HUES48 (cell line): Measurements from ENCODE around the gene ST3GAL6.

ENCODE experiments used
- H3K27ac ChIP-seq: one replicate; pipeline ENCODE4 v1.7.0; 2013; ENCODE audit warnings: low read depth, low read length, inconsistent platforms
- H3K27me3 ChIP-seq: 2 replicates; pipeline ENCODE4 v1.6.1; 2013; ENCODE audit warnings: mild to moderate bottlenecking, low read length; ENCODE audit not compliant: control insufficient read depth, insufficient read depth
- H3K36me3 ChIP-seq: 2 replicates; pipeline ENCODE4 v1.6.1; 2013; ENCODE audit warnings: low read length; ENCODE audit not compliant: control insufficient read depth, insufficient read depth
- H3K4me1 ChIP-seq: 2 replicates; pipeline ENCODE4 v1.6.1; 2013; ENCODE audit warnings: mild to moderate bottlenecking, low read length; ENCODE audit not compliant: control insufficient read depth, insufficient read depth
- H3K4me3 ChIP-seq: 2 replicates; pipeline ENCODE4 v1.5.1; 2013; ENCODE audit warnings: mild to moderate bottlenecking, low read depth, low read length
- H3K9ac ChIP-seq: 2 replicates; pipeline ENCODE4 v1.6.1; 2013; ENCODE audit warnings: mild to moderate bottlenecking, low read depth, low read length, moderate library complexity
- H3K9me3 ChIP-seq: 2 replicates; pipeline ENCODE4 v1.6.1; 2013; ENCODE audit warnings: low read length; ENCODE audit not compliant: control insufficient read depth, insufficient read depth

The ST3GAL6 gene, protein sequence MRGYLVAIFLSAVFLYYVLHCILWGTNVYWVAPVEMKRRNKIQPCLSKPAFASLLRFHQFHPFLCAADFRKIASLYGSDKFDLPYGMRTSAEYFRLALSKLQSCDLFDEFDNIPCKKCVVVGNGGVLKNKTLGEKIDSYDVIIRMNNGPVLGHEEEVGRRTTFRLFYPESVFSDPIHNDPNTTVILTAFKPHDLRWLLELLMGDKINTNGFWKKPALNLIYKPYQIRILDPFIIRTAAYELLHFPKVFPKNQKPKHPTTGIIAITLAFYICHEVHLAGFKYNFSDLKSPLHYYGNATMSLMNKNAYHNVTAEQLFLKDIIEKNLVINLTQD

GRCh38 chr3:98763076-98763475 lies at the start of gene ST3GAL6:
TSS of gene ST3GAL6 (plus strand) at chr3:98763340. CDS start at chr3:98768441, 5,101 bp downstream.
- no peak within 1 kb of the TSS for H3K9ac ChIP-seq
- no peak within 1 kb of the TSS for H3K4me3 ChIP-seq
- no peak within 1 kb of the TSS for H3K27ac ChIP-seq
- H3K27me3 ChIP-seq, result no peaks in the 10 kb centered on the region
- no peaks in the 10 kb centered on the region for H3K36me3 ChIP-seq
- H3K9me3 ChIP-seq, result no peaks in the 10 kb centered on the region
- H3K4me1 ChIP-seq, result peaks cover 17% of the 10 kb centered on the region

- H3K36me3 ChIP-seq, result no peaks in the 10 kb centered on the region
- H3K4me1 ChIP-seq, result peaks cover 17% of the 10 kb centered on the region
- no peaks in the 10 kb centered on the region for H3K9me3 ChIP-seq
- H3K4me3 ChIP-seq, result no peak overlapping the region
- no peaks in the 10 kb centered on the region for H3K27me3 ChIP-seq
- no peak overlapping the region for H3K27ac ChIP-seq
- no peak overlapping the region for H3K9ac ChIP-seq
These were observed 49.2 kb upstream of the ST3GAL6 start for GRCh38 chr3:98713984-98714383.

DNA sequence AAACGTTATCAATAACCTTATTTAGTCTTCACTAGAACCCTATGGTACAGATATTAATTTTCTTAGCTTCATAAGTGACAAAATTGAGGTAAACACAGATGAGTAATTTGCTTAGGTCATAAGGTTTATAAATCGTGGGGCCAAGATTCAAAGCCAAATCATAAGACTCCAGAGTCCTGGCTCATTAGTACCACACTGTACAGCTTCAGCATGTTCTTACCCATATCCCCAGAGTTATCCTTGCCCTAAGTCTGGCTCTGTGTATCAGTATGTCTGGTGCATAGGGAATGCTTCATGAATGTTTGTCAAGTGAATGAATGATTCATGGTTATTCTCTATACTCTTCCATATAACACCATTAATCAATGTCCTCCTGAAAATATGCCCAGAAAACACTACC lies 45.6 kb upstream of the ST3GAL6 start:
- Histone ChIP-seq H3K4me1 (peaks cover 18% of the 10 kb centered on the region), H3K9ac (no peak overlapping the region), H3K9me3 (no peaks in the 10 kb centered on the region), H3K36me3 (no peaks in the 10 kb centered on the region), H3K27ac (no peak overlapping the region), H3K27me3 (peaks cover 6% of the 10 kb centered on the region; the same call in 1 of the 2 replicates), H3K4me3 (no peak overlapping the region)

DNA sequence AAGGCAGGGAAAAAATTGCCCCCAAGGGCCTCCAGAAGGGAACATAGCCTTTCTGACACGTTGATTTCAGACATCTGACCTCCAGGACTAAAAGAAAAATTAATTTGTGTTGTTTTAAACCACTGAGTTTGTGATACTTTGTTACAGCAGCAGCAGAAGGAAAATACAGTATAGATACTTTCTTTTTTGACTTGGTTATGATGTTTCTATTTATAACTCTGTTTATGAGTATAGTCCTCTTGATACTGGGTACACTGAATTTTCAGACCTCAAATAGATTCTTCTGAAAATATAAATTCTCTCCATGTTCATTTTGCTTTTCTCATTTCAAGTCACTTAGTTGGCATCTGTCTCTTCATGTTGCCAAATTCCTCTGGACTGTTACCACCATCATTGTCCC lies 44.4 kb upstream of the ST3GAL6 start:
- no peaks in the 10 kb centered on the region for H3K9me3 ChIP-seq
- peaks cover 25% of the 10 kb centered on the region for H3K4me1 ChIP-seq
- no peak overlapping the region for H3K9ac ChIP-seq
- H3K27me3 ChIP-seq, result peaks cover 6% of the 10 kb centered on the region; the same call in 1 of the 2 replicates
- H3K27ac ChIP-seq, result no peak overlapping the region
- H3K4me3 ChIP-seq, result no peak overlapping the region
- no peaks in the 10 kb centered on the region for H3K36me3 ChIP-seq

DNA sequence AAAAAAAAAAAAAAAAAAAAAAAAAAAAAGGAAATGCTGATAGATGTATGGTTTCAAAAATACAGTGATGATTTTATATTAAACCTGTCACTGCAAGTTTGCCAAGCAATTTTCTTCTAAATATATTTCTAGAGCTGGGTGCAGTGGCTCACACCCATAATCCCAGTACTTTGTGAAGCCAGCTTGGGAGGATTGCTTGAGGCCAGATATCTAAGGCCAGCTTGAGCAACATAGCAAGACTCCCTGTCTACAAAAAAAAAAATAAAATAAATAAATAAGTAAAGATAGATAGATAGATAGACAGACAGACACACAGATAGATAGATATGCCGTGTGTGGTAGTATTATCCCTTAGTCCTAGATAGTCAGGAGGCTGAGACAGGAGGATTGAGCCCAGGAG lies 41.4 kb upstream of the ST3GAL6 start:
- no peaks in the 10 kb centered on the region for H3K36me3 ChIP-seq
- no peak overlapping the region for H3K9ac ChIP-seq
- H3K27ac ChIP-seq, result no peak overlapping the region
- H3K4me1 ChIP-seq, result peaks cover 25% of the 10 kb centered on the region
- no peak overlapping the region for H3K4me3 ChIP-seq
- no peaks in the 10 kb centered on the region for H3K9me3 ChIP-seq
- H3K27me3 ChIP-seq, result peaks cover 6% of the 10 kb centered on the region; the same call in 1 of the 2 replicates

GRCh38 chr3:98722389-98722788 lies 40.8 kb upstream of the ST3GAL6 start:
- peak overlapping the region; percentile 83 for H3K27ac ChIP-seq
- peaks cover 6% of the 10 kb centered on the region; the same call in 1 of the 2 replicates for H3K27me3 ChIP-seq
- peaks cover 26% of the 10 kb centered on the region for H3K4me1 ChIP-seq
- no peaks in the 10 kb centered on the region for H3K9me3 ChIP-seq
- 0 out of 2 replicates have a peak overlapping the region, but pooled peaks have one; percentile 8 for H3K4me3 ChIP-seq
- H3K9ac ChIP-seq, result no peak overlapping the region
- H3K36me3 ChIP-seq, result no peaks in the 10 kb centered on the region

- no peak overlapping the region for H3K27ac ChIP-seq
- no peak overlapping the region for H3K9ac ChIP-seq
- peaks cover 7% of the 10 kb centered on the region; the same call in 1 of the 2 replicates for H3K27me3 ChIP-seq
- H3K4me3 ChIP-seq, result no peak overlapping the region
- H3K9me3 ChIP-seq, result no peaks in the 10 kb centered on the region
- peaks cover 29% of the 10 kb centered on the region for H3K4me1 ChIP-seq
- no peaks in the 10 kb centered on the region for H3K36me3 ChIP-seq
These were observed 37.8 kb upstream of the ST3GAL6 start for GRCh38 chr3:98725352-98725751.

- Histone ChIP-seq H3K9ac (no peak overlapping the region), H3K27me3 (peaks cover 8% of the 10 kb centered on the region), H3K4me3 (no peak overlapping the region), H3K27ac (no peak overlapping the region), H3K4me1 (peaks cover 29% of the 10 kb centered on the region), H3K36me3 (no peaks in the 10 kb centered on the region), H3K9me3 (no peaks in the 10 kb centered on the region)
These were observed 37.1 kb upstream of the ST3GAL6 start for GRCh38 chr3:98726084-98726483.

GRCh38 chr3:98727638-98728037 lies 35.5 kb upstream of the ST3GAL6 start:
- Histone ChIP-seq H3K36me3 (no peaks in the 10 kb centered on the region), H3K27me3 (peaks cover 15% of the 10 kb centered on the region), H3K4me1 (peaks cover 25% of the 10 kb centered on the region), H3K4me3 (no peak overlapping the region), H3K9me3 (no peaks in the 10 kb centered on the region), H3K9ac (no peak overlapping the region), H3K27ac (no peak overlapping the region)

DNA sequence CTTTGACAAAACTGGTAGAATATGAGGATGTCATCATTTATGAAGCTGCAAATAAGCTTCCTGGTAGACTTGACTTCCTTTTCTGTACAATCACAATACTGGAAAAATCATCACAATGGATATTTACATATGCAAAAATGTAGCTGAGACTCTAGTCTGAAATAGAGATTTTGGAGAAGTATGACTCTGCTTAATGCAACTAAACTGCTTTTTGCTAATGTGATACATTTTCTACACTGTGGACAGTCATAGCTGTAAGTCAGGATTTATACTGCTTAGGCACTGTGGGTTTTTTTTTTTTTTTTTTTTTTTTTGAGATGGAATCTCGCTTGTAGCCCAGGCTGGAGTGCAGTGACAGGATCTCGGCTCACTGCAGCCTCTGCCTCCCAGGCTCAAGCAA lies 34.5 kb upstream of the ST3GAL6 start:
- peaks cover 19% of the 10 kb centered on the region for H3K4me1 ChIP-seq
- H3K27me3 ChIP-seq, result peaks cover 26% of the 10 kb centered on the region
- H3K9me3 ChIP-seq, result no peaks in the 10 kb centered on the region
- H3K4me3 ChIP-seq, result no peak overlapping the region
- no peak overlapping the region for H3K27ac ChIP-seq
- H3K36me3 ChIP-seq, result no peaks in the 10 kb centered on the region
- H3K9ac ChIP-seq, result no peak overlapping the region

- Histone ChIP-seq H3K27ac (no peak overlapping the region), H3K9ac (no peak overlapping the region), H3K4me3 (no peak overlapping the region)
These were observed 32.8 kb upstream of the ST3GAL6 start for GRCh38 chr3:98730338-98730737.

More at GRCh38 chr3:98730338-98730737, 32.8 kb upstream of the ST3GAL6 start:
- H3K9me3 ChIP-seq, result no peaks in the 10 kb centered on the region
- no peaks in the 10 kb centered on the region for H3K36me3 ChIP-seq
- peaks cover 22% of the 10 kb centered on the region for H3K4me1 ChIP-seq
- peaks cover 42% of the 10 kb centered on the region for H3K27me3 ChIP-seq
